H1 (cell line): ENCODE data around the gene OTUD4. TPM values are rescaled to one million over a fixed set of nuclear protein-coding genes. Genes with fewer than 3 reads are reported as not detected.

ENCODE experiments used
- RNF2 ChIP-seq: fragments of 200-900, 300-1000 bp; sonication (generic); IDR thresholded peaks from 2 replicates; pipeline ENCODE4 v1.7.1; 2016; ENCODE audit warnings: borderline replicate concordance, low read depth, mild to moderate bottlenecking, antibody characterized with exemption, low read length; ENCODE audit not compliant: poor library complexity, severe bottlenecking; ENCODE audit errors: missing control alignments
- TEAD4 ChIP-seq: IDR thresholded peaks from 2 replicates; pipeline ENCODE4 v1.6.1; 2012; ENCODE audit warnings: low read depth, low read length, inconsistent platforms, mixed read lengths
- polyA plus RNA-seq, 7 experiments: library from polyadenylated mRNA; depleted of rRNA in 3 of 7; stranded (reverse) in 5 of 7; unstranded in 2 of 7; fragments of >200 nt in 5 of 7; fragments of 200-250 nt in 2 of 7; gene quantifications; 1 replicate in 5 of 7; 2 replicates in 1 of 7; 4 replicates in 1 of 7; pipeline versions ENCODE4 v1.2.1 to v1.2.3, GENCODE V29; 2011 to 2013; ENCODE audit warnings: missing spikeins in 2 of 7, mixed read lengths in 2 of 7
- total RNA-seq: library from RNA; stranded (reverse); fragmentation: NEBNext Ultra II Directional; extraction: Animal tissue kit (Norgen Biotek cat#: 25700); gene quantifications from 2 replicates; pipeline ENCODE4 v1.2.1, GENCODE V29; 2021

The OTUD4 gene
- total and polyA plus RNA-seq, 2 of the 8 experiments (the other 6 are each of a cell fraction or from before 2014, with no cell fraction given), result 17.4 to 57.0 TPM

DNA sequence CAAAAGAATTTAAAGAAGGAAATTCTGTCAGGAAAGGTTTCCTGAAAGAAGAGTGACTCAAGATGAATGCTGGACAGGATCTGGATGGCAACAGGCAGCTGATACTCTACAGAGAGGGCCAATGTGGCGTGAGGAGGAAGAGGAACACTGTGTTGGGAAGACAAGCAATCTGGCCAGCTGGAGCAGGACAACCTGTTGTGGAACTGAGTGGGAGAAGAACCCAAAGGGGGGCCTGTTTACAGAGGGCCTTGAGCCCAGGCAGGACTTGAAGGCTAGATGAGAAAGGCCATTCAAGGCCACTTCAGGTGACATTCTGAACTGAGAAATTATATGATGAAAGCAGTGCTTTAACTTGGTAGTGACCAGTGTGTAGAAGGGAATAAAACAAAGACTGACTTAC, 8.5 kb downstream of the OTUD4 start (continued):
- TF ChIP-seq RNF2 (no peak), TEAD4 (no peak)
